HG02610 (cell line): ENCODE results near the gene CLSTN2.

Experiments
- ATAC-seq: cut with Tn5 transposase; IDR thresholded peaks from one replicate; pipeline ENCODE4 v1.9.1; 2021; ENCODE audit warnings: mild to moderate bottlenecking, moderate library complexity; ENCODE audit not compliant: unreplicated experiment

CLSTN2 gene

DNA sequence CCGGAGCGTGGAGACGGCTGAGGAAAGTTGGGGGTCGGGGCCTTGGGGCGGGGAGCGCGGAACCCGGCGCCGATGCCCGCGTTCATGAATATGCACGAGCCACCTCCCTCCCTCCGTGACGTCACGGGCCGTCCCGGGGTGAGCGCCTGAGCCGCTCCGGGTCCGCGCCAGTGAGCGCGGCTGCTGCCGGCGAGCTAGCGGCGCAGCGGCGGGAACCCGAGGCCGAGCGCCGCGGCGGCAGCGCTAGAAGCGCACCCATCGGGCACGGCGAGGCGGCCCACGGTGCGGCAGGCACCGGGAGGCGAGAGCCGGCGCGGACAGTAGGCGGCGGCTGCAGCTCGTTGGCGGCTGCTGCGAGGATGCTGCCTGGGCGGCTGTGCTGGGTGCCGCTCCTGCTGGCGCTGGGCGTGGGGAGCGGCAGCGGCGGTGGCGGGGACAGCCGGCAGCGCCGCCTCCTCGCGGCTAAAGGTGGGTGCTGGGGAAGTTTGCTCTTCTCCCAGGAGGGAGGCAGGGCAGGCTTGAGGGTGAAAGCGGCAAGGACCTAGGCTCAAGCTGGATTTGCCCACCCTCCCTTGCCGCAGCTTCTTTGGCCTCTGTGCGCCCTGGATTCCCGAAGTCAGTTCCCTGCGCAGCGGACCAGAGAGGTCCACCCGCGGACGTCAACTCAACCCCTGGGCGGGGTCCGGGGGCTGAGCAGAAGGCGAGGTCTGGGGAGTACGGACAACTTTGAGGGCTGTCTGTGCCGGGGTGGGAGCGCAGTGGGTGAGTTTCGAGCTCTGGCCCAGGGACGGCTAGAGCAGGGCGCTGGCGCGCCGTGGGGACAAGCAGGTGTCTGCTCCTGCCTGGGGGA, at the start of gene CLSTN2:
CLSTN2 (plus strand) TSS at position 170 of the 850 bp plus-strand sequence.
- ATAC-seq, result peak; percentile 58

GRCh38 chr3:139887431-139887830, 47.6 kb upstream of the CLSTN2 start:
- ATAC-seq, result no peak

DNA sequence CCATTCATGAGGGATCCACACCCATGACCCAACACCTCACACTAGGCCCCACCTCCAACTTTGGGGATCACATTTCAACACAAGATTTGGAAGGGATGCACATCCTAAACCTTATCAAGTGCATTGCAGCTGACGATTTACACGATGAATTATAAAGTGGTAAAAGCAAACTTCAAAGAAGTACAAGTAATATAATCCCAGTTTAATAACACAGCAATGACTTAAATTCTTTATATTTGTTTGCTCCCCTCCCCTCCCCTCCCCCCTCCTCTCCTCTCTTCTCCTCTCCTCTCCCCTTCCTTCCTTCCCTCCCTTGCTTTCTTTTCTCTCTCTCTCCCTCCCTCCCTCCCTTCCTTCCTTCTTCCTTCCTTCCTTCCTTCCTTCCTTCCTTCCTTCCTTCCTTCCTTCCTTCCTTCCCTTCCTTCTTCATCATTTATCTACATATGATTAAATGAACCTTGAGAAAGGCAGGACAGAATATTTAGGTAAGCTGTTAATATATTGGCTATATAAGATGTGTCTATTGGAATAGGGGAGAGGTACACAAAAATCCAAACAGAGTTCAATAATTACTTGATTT, 46.3 kb upstream of the CLSTN2 start:
- ATAC-seq, result no peak

DNA sequence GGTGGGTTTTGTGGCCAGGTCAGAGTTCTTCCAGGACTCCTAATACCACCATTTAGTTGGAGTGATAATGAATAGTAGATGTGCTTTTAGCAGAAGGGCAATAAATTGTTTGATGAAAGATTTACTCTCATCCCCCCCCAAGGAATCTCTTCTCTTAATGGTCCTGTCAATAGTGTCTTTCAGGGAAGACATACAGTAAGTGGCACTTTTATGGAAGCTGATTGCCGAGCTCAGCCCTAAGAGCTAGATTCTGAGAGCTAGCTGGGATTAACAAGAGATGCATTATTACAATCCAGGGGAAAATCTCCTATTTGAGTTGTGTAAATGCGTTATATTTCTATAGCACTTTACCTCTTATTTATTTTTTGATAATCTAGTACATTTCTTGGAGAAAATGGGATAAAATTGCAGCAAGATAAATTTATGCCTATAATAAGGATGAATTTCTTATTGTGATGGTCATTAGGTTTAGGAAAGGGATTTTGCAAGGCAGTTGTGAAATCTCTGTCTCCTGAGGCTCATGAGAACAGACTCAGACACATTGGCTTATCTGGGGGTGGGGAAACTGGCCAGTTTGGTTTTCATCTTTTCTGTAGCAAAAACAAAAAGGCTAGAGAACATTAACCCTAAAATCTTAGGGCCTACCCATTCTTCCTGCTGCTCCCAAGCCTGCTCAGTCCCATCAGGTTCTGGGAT, 41.6 kb upstream of the CLSTN2 start:
- no peak for ATAC-seq

GRCh38 chr3:139893963-139894642, 40.9 kb upstream of the CLSTN2 start:
- no peak for ATAC-seq

GRCh38 chr3:139894643-139894989, 40.4 kb upstream of the CLSTN2 start:
- no peak for ATAC-seq

GRCh38 chr3:139897759-139898158, 37.2 kb upstream of the CLSTN2 start:
- no peak for ATAC-seq

DNA sequence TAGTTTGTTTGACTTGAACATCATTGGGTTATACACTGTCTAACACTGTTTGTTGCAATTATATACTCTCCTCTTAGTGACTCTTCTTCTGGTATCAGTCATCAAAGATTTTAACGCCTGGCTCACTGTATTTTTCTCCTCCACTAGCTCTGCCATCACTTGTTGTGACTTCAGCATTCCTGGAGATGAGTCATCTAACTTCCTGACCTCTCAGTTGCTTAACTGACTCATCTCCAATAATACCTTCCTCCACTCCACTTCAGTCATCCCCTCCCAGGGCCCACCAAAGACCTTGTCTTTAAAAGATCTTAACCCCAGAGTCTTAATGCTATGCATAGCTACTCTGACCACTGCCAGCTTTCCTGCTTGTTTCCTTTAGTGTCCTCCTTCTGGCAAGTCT, 28.6 kb upstream of the CLSTN2 start:
- ATAC-seq, result no peak

DNA sequence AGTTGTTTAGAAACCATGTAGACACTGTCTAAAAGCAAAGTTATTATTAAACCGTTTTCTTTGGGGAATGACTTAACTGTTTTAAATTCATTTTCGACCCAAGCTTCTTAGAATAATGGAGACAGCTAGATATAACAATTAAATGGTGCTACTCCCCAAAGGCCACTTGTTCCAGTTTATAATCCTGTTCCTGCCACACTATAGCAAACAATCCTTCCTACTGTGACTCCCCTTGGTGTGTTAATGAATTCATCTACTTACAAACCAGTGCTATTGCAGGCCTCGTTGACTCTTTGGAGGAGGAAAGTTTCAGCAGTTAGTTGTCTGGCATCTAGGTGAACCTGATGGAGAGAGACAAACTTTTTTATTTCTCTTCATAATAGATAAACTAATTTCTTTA, 25.2 kb upstream of the CLSTN2 start:
- ATAC-seq, result no peak

- ATAC-seq, result no peak
Measured at GRCh38 chr3:139916271-139916670, 18.7 kb upstream of the CLSTN2 start.

- no peak for ATAC-seq
Measured at GRCh38 chr3:139917226-139917785, 17.7 kb upstream of the CLSTN2 start.

GRCh38 chr3:139928708-139929505, 6.1 kb upstream of the CLSTN2 start:
- no peak for ATAC-seq

- no peak for ATAC-seq
Measured at GRCh38 chr3:139930211-139930610, 4.8 kb upstream of the CLSTN2 start.

DNA sequence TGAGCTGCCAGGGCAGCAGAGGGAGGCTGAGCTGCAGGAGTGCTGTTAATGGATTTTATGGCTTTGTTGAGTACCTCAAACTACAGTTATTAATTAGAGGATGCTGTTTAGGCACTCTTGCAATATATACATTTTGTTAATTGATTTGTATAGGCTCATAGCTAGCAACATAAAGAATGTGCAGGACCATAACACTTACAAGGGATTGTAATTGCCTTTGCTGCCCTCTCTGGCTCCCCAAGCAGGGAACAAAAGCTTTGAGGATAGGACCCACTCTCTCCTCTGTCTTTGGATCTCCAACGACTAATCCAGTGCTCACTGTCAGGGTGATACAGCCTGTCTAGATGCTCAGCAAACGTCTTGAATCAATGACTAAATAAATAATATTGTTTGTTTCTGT, 1.2 kb upstream of the CLSTN2 start:
- no peak for ATAC-seq

GRCh38 chr3:139934613-139935015, 371 bp upstream of the CLSTN2 start:
- peak; percentile 53 for ATAC-seq

DNA sequence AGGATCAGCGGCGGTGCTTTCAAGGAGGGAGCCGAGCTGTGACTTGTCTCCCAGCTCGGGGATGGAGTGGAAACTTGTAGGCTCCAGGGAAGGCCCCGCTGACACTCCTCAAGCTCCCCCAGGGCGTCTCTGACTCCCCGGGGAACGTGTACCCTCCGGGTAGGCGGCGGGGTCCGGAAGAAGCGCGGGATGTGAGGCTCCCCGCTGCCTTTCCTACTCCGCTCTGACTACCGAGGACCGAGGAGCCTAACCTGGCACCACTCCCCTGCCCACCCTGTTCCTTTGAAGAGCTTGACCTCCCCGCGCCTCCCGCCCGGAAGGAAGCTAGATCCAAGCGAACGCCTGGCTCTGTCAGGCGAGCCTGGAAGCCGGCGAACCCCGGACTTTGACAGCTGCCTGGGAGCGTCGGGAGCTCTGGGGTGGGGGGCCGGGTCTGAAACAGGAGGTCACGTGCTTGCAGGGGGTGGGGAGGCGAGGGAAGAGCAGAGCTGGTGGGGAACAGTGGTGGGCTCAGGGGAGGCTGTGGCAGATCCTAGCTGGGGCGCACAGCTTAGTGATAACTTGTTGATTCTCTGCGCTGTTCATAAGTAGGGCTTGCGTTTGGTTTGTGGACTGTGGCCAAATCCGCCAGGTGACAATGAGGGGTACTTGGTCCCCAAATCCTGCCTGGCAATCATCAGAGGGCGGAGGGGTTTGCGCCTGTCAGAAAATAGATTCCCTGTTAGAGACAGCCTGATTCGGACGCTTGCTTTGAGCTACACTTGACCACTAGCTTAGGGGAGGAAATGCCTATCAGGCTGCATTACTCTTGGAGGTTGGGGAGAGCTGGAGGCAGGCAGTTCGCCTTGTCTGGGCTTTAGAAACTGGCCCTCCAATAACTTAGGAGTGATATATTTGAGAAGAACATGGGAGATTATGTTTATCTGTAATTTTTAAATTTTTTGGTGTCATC, 1.2 kb downstream of the CLSTN2 start:
- no peak for ATAC-seq

DNA sequence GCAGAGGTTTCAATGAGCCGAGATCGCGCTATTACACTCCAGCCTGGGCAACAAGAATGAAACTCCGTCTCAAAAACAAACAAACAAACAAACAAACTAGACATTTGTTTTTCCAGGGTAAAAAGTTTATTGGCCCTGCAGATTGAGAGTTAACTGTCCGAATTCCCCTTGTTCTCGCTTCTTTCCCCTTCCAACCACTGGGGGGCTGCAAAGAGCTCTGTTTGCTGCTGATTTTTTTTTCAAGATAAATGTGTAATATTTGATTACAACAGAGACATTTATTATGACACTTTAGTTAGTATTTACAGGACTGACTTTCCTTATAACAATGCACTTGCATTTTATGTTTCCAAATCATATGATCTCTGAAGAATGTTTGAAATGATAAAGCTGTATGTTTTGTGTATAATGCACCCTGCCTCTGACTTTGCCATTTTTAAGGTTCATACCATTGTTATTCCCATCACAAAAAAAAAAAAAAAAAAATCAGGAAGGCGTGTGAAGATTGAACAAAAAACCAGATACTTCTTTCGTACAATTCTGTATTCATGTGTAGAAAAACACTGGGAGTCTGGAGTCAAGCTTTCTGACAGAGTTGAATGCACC, 2.8 kb downstream of the CLSTN2 start:
- ATAC-seq, result no peak

- no peak for ATAC-seq
Measured at GRCh38 chr3:139939681-139940190, 4.8 kb downstream of the CLSTN2 start.

- ATAC-seq, result no peak
Measured at GRCh38 chr3:139940622-139941021, 5.6 kb downstream of the CLSTN2 start.
